RPMI7951 (cell line): ENCODE results near the gene MADD. TPM values are rescaled to one million over a fixed set of nuclear protein-coding genes. Genes with fewer than 3 reads are reported as not detected.
"Not testable (repeated sequence)": the region's sequence is repeated elsewhere in the genome, so short reads cannot be mapped to it uniquely, and the experiment has no call there.

Source experiments
- DNase-seq: peaks from one replicate; pipeline ENCODE4 v3.0.0-alpha.2; 2012; ENCODE audit warnings: low read depth
- total RNA-seq: library from RNA; depleted of rRNA; stranded (reverse); fragments of >200 nt; shearing (Covaris generic); gene quantifications from 2 replicates; pipeline ENCODE4 v1.2.3, GENCODE V29; 2014

The MADD gene
- total RNA-seq, 1 experiment from 2014 or later = 13.5 TPM

DNA sequence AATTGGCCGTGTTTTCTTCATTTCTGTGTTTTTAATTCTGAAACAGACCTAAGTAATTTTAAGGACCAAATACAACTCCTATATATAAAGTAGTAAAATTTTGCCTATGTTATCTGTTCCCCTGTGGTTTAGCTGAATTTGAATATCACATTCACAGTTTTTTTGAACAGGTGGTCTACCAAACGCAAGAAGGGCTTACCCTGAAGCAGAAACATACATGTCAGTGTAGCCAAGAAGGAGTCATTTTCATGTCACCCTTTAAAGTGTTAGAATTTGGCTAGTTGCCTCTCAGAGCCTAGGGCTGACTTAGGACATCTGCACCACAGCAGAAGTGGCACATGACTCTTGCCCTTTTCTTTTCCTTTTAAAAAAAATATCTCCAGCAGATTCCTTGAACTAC lies 48.2 kb downstream of the MADD start:
- DNase-seq = no peak

DNA sequence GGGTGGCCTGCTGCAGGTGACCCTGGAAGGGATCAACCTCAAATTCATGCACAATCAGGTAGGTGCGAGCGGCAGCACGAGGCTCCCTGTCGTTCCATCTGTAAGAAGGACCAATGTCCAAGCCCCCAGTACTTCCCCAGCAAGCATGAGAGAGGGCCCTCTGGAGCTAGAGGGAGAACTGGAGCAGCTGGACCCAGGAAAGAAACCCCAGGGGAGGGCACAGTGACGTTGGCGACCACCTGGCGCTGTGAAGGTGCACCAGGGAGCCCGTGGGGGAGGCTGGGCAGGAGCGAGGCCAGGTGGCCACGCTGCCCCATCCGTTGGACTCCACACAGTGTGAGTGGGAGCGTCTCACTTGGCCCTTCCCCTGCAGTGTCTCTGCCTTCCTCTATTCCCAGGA lies 54.6 kb downstream of the MADD start:
- DNase-seq = no peak

DNA sequence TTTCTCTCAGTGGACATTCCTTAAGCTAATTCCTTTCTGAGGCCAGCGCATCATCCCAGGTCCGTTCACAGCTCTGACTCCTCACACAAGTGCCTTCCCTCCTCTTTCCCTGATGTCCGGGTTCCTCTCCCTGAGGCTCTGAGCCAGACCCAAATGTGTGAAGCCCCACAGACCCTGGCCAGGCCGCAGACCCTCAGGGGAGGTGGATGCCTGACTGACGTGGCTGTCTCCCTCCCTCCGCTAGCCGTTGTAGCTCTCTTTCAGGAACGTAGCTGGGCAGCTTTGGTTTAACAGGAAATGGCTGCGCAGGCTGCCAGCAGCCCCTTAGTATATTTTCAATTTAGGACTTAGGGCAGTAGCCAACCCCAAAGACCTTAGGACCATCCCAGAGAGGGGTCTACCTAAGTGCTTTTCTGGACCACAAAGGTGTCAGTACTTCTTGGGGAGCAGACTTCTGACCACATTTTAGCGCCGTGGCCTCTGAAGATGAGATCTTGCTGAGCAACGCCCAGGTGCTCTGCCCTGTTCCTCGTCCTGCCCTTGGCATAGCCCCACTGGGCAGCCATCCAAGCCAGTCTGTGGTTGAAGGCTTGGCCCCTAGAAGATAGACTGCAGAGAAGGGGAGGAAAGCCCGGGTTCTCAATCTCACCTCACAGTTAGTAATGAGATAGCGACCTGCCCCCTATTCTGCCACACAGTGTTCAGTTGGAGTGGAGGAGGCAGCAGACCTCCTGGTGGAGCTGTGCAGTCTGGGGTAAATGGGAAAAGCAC lies 55.5 kb downstream of the MADD start:
- DNase-seq = no peak

DNA sequence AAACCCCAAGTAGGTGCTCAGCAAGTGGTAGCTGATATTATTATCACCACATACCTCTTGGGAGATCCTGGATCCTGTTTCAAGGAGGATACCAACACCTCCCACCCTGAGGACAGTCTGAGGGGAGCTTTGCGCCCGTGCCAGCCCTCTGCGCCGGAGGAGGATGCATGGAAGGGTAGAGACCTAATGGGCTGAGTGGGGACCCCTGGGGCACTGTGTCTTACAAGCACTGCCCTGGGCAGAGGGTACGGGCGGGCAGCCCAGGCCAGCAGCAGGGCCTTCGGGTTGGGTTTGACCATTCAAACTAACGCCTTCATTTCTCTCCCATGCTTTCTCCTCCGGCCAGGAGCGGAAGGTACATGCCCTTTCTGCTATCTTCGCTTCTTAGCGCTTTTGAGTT lies 56.3 kb downstream of the MADD start:
- DNase-seq = no peak

DNA sequence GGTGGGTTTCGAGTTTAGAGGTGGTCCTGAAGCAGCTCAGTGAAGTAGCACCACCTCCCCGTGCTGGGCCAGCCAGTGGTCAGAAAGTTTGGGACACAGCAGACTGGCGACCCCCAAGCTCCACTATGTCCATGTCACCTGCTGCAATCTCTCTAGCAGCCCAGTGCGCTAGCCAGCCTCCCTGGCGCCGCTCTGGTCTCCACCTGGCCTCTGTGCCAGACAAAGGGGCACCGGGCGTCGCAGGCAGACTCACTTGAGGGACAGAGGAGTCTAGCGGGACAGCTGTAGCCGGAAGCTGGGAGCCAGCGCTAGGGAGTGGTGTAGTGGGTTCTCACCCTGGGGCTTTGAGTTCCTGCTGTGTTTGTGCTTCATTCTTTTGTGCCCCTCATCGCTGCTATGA lies 57.1 kb downstream of the MADD start:
- no peak for DNase-seq

DNA sequence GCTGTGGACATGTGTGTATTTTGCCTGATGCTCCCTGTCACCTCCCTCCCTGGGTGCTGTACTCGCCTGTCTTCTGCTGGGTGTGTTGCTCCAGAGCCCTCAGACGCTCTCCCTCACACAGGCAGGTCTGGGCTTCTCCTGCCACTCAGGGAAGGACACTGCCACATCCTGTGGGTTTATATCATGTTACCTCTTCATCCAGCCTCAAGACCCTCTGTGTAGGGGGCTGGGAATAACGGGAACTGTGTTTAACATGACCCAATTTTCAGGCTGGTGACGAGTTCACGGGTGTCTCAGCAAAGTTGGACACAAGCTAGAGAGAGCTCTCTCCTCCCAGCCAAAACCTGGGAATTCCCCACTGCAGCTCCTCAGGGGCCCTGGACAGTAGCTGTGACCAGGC lies 58.0 kb downstream of the MADD start:
- DNase-seq = no peak

DNA sequence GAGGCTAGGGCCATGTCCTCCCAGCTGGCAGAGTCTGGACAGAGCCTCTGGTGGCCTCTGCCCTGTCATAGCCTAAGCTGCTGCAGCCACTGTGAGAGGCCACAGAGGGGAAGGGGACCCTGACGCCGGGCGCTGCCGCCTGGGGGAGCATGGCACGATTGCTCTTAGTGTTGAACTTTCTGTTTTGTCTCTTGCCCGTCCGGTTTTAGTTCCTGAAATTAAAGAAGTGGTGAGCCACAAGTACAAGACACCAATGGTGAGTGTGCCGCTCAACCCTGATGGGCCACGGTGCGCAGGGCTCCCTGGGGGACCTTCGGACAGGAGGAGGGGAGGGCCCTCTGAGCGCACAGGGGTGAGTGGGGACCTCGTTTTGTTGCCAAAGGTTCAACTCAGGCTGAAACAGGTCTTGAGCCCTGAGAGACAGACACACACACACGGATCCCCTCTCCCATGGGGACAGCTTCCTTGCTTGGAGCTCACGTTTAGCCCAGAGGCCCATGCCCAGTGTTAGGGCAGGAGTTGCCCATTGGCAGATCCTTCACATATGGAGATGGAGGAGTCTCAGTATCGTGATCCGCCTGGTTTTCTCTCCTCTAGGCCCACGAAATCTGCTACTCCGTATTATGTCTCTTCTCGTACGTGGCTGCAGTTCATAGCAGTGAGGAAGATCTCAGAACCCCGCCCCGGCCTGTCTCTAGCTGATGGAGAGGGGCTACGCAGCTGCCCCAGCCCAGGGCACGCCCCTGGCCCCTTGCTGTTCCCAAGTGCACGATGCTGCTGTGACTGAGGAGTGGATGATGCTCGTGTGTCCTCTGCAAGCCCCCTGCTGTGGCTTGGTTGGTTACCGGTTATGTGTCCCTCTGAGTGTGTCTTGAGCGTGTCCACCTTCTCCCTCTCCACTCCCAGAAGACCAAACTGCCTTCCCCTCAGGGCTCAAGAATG lies 58.8 kb downstream of the MADD start:
- no peak for DNase-seq

DNA sequence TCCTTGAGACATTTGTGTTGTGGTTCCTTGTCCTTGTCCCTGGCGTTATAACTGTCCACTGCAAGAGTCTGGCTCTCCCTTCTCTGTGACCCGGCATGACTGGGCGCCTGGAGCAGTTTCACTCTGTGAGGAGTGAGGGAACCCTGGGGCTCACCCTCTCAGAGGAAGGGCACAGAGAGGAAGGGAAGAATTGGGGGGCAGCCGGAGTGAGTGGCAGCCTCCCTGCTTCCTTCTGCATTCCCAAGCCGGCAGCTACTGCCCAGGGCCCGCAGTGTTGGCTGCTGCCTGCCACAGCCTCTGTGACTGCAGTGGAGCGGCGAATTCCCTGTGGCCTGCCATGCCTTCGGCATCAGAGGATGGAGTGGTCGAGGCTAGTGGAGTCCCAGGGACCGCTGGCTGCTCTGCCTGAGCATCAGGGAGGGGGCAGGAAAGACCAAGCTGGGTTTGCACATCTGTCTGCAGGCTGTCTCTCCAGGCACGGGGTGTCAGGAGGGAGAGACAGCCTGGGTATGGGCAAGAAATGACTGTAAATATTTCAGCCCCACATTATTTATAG lies 59.6 kb downstream of the MADD start:
- no peak for DNase-seq

DNA sequence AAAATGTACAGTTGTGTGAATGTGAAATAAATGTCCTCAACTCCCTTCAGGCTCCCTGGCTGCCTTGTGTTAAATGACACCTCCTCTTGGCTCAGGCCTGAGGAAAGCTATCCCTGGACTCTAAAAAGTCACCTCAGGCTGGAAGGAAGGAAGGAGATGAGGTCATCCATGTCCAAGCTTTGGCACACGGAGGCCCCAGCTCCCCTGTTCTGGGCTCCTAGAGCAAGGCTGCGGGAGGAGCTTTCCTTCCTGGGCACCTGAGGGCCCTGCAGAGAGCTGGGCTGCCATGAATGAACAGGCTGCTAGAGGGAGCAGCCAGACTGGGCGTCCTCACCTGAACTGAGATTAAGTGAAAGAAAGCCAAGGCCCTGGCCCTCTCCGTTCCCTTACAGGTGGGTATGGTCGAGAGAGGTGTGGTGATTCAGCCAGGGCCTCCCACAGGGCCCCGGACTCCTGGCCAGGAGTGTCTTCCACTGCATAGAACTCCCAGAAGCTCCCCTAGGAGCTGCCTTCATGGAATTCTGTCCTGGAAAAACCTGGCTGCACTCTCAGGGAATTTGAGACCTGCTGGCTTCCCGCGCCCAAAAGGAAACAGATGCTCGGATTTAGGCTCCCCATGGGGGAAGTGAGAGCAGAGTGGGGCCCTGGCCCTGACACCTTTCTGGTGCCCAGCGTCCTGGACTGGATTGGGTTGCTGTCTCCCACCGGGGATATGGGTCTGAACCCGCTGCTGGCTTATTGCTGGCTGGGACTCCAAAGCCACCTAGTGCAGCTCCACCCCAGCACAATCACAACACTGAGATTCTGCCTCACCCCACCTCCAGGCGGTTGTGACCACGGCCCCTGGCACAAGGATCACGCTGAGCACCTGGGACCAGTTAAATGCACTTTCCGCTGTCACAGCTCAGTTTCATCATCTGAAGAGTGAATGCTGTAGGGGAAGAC lies 60.3 kb downstream of the MADD start:
- no peak for DNase-seq

DNA sequence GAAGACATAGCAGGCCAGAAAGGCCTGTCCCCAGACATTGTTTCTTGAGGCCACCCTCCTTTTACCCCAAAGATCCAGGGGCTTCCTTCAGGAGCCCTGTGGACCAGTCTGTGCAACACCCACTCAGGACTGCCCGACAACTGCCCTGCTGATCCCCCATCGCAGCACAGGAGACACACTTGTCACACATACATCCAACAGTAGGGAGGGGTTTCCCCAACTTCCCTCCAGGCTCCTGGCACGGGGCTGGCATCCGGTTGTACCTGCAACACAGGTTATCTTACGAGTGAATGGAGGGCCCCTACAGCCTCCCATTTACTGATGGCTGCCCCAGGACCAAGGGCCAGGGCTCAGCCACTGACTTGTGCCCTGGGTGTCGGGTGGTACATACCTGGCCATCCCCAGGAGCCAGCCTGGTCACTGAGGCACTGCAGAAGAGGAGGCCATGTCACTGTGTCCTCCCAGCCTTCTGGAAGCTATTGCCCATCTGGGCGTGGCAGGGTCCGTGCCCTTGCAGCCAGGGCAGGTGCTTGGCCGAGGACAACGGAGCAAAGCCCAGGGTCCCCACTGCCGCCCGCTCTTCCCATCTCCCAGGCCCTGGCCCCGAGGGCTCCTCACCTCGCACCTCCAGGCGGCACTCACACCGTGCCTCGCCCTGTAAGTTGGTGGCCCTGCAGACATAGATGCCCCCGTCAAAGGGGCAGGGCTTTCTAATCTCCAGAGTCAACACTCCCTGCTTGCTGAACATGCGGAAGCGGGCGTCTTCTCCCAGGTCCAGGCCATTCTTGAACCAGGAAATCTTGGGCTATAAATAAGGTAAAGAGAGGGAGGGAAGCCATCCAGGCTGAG lies 61.7 kb downstream of the MADD start:
- DNase-seq = no peak

DNA sequence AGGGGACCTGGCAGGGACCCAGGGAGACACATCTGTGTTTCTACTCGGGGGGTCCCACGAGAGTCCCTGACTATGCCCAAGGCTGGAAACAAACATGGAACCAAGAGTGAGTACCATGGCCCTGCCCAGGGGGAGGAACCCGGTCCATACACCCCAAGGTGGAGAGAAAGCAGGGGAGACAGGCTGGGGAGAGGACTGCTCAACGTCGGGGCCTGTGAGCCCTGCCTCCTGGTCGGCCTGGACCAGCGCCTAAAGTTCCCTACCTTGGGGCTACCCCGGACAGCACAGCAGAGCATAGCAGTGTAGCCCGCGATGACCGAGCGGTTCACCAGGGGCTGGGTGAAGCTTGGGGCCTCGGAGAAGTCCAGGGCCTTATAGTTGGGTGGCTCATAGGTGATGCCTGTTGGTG lies 62.4 kb downstream of the MADD start:
- no peak for DNase-seq

DNA sequence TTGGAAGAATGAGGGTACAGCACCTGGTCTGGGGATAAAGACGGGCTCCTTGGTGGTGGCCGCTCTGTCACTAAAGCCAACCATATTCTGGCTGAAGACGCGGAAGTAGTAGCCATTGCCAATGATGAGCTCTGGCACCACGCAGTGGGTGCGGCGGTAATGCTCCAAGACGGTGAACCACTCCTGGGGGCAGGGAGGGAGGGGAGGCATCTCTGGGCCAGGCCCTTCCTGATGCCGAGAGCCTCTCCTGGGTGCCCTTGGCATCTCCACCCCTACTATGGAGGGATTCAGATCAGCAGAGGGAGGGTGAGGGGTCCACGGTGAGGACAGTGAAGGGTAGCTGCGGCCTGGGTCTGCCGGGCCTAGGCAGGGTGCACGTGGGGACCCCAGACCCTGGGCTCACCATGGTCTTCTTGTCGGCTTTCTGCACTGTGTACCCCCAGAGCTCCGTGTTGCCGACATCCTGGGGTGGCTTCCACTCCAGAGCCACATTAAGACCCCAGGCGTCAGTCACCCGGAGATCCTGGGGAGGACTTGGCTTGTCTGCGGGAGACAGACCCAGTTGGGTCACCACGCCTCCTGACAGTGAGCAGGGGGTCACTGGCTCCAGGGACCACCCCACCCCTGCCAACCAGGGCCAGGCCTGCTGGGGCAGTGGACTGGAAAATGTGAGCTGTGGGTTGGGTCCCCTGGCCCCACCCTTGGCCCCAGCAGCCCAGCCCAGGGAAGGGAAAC lies 63.0 kb downstream of the MADD start:
- no peak for DNase-seq

DNA sequence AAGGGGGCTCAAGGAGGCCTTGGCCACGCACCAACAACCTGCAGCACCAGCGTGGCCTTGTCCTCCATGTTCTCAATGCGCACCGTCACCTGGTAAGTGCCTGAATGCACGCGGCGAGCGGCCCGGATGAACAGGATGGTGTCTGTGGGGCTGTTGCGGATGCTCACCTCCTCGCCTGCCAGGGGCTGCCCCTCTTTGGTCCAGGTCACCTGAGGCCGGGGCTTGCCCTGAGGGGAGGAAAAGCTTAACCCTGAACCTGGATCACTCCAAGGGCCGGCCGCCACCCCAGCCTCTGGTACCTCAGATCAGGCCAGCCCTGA lies 63.6 kb downstream of the MADD start:
- DNase-seq = no peak

DNA sequence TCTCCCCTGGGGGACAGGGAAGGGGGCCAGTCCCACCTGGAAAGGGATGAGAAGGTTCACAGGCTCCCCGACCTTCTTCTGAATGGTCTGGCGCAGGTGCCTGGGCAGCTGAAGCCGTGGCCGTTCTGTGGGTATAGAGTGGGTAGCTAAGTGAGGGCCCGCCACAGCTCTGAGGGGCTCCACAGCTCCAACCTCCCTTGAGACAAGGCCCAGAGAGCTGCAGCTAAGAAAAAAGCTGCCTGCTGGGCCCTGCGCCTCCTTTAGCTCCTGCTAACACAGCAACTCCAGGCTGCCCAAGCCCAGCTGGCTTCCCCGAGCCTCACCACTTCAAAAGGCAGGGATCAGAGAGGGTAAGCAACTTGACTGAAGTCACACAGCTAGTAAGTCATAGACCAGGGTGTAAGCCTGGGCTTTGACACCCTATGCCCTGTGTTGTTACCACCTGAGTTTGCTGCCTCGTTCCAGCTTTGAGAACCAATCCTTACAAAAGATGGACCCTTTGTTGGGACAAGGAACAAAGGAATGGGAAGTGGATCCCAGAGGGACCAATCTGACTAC lies 64.0 kb downstream of the MADD start:
- no peak for DNase-seq

DNA sequence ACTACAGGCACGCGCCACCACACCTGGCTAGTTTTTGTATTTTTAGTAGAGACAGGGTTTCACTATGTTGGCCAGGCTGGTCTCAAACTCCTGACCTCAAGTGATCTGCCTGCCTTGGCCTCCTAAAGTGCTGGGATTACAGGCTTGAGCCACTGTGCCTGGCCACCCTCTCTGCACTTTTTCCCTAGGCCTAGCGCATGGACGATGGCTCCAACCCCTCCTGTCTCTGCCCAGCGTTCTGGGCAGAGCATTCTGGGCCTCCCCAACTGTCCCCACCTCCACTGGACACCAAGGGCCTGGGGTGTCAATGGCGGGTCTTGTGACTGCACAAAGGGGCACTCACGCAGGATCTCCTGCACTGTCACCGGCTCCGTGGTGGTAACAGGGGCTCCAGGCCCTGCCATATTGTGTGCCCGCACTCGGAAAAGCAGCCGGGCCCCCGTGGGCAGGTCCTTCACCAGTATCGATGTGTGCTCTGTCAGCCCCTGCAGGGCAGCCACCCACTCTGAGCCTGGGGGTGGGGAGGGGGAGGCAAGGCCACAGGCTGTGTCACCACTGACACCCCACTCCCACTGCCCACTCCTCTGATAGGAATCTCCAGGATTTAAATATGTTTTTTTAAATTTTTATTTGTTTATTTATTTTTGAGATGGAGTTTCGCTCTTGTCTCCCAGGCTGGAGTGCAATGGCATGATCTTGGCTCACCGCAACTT lies 64.9 kb downstream of the MADD start:
- DNase-seq = not testable (repeated sequence)

DNA sequence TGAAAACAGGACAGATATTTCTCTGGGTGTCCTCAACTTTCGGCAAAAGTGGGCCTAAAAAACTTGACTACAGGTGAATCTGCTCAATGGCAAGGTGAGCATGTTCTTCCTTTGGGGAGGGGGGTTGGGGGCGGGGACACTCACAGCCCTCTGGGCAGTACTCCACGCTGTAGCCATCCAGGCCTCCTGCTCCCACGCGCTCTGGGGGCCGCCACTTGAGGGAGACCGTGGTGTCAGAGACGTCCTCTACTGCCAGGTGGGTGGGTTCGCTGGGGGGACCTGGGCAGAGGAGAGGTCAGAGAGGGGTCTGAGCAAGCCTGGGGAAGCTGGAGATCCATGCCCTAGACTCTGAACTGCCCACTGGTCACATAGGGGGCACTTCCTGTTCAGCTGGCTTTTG lies 65.8 kb downstream of the MADD start:
- DNase-seq = no peak

DNA sequence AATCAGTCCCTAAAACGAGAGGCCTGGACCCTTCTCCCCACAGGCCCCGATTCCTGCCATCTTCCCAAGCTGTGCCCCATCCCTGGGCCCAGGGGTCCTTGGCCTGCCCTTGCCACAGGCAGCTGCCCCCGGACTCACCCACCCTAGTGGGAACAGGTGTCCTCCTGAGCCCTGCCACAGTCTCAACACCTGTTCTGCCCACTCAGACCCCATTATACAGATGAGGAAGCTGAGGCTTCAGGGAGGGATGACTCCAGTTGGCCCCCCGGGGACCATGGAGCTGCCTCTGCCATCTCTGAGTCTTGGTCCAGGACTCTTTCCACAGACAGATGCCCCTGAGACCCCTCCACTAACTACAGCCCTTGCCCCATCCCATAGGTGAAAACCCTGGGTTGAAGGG lies 66.7 kb downstream of the MADD start:
- DNase-seq = no peak

DNA sequence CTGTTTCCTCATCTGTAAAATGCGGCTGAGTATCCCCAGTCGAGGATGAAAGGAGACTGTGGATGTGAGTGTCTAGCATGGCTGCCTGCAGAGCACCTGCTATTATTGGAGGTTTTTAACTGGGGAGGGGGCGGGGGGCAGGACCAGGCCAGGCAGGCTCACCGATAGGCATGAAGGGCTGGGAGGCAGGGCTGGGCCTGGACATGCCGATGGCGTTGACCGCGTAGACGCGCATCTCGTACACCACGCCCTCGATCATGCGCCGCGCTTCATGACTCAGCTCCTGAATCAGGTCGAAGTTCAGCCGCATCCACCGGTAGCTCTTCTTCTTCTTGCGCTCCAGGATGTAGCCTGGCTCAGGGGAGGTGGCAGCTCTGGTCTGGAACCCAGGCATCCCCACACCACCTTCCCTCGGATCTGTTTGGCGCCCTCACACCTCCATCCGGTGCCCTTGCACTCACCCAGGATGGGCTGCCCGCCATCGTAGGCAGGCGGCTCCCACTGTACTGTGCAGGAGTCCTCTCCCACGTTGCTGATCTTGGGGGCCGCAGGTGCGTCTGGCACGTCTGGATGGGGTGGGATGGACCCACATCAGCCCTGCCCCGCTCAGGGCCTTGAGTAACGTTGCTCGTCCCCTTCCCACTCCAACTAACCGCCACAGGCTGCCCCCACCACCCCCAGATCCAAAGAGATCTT lies 67.4 kb downstream of the MADD start:
- DNase-seq = no peak
